ENCODE data around the gene CD300LG. TPM values are rescaled to one million over a fixed set of nuclear protein-coding genes. Genes with fewer than 3 reads are reported as not detected.

Gene CD300LG
- total and polyA plus RNA-seq, 2 donors (not counting 1 experiment from before 2014, with no cell fraction given) = not detected

- no peak overlapping the region for H3K9ac ChIP-seq (ENCODE audit: insufficient read depth, low read length)
- no peak overlapping the region for H3K27ac ChIP-seq (ENCODE audit: insufficient read depth, low read length)
- H2AFZ ChIP-seq (ENCODE audit: low read length) = peak overlapping the region; percentile 68
- peak; percentile 54 to 70 for DNase-seq (ENCODE audit: low read depth in 2 of 2)
- H3K4me2 ChIP-seq (ENCODE audit: extremely low read depth, insufficient read depth, low read length) = no peak overlapping the region
- H3K4me1 ChIP-seq (ENCODE audit: control insufficient read depth, extremely low read depth, insufficient read depth, low read length) = no peaks in the 10 kb centered on the region
- no peak overlapping the region for H3K4me3 ChIP-seq (replicated peaks in 1 of 4; ENCODE audit: control extremely low read depth in 1 of 4, insufficient read depth in 1 of 4, low read depth in 3 of 4, low read length in 4 of 4)
- no peaks in the 10 kb centered on the region for H4K20me1 ChIP-seq (ENCODE audit: control insufficient read depth, extremely low read depth, insufficient read depth, low read length)
- TF ChIP-seq, protein P1, sequence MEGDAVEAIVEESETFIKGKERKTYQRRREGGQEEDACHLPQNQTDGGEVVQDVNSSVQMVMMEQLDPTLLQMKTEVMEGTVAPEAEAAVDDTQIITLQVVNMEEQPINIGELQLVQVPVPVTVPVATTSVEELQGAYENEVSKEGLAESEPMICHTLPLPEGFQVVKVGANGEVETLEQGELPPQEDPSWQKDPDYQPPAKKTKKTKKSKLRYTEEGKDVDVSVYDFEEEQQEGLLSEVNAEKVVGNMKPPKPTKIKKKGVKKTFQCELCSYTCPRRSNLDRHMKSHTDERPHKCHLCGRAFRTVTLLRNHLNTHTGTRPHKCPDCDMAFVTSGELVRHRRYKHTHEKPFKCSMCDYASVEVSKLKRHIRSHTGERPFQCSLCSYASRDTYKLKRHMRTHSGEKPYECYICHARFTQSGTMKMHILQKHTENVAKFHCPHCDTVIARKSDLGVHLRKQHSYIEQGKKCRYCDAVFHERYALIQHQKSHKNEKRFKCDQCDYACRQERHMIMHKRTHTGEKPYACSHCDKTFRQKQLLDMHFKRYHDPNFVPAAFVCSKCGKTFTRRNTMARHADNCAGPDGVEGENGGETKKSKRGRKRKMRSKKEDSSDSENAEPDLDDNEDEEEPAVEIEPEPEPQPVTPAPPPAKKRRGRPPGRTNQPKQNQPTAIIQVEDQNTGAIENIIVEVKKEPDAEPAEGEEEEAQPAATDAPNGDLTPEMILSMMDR (conservative IDR thresholded peaks at IDR 0.05 in 1 of 2, IDR thresholded peaks at IDR 0.05 in 1 of 2; ENCODE audit: low read depth in 1 of 2, low read length in 2 of 2) = peak; percentile 98 to 99
- no peak for TF ChIP-seq EZH2 (IDR thresholded peaks at IDR 0.05; ENCODE audit: low read length, missing control alignments)
- no peaks in the 10 kb centered on the region for H3K9me3 ChIP-seq (ENCODE audit: control insufficient read depth, insufficient read depth, low read depth, low read length)
- H3K79me2 ChIP-seq (ENCODE audit: control insufficient read depth, insufficient read depth, low read length) = no peaks in the 10 kb centered on the region
- no peaks in the 10 kb centered on the region for H3K36me3 ChIP-seq (ENCODE audit: control insufficient read depth, insufficient read depth, low read length)
- H3K27me3 ChIP-seq (ENCODE audit: control insufficient read depth, insufficient read depth, low read length) = peaks cover 3% of the 10 kb centered on the region
These were observed 709 bp upstream of the CD300LG start for GRCh38 chr17:43846221-43846712.

GRCh38 chr17:43848601-43849000 is 1.6 kb downstream of the CD300LG start:
- DNase-seq (ENCODE audit: low read depth in 2 of 2) = no peak
- Histone ChIP-seq H3K36me3 (ENCODE audit: control insufficient read depth, insufficient read depth, low read length) (no peaks in the 10 kb centered on the region), H4K20me1 (ENCODE audit: control insufficient read depth, extremely low read depth, insufficient read depth, low read length) (no peaks in the 10 kb centered on the region), H3K9ac (ENCODE audit: insufficient read depth, low read length) (no peak overlapping the region), H3K4me2 (ENCODE audit: extremely low read depth, insufficient read depth, low read length) (no peak overlapping the region), H3K27ac (ENCODE audit: insufficient read depth, low read length) (no peak overlapping the region), H2AFZ (ENCODE audit: low read length) (no peak overlapping the region), H3K4me3 (replicated peaks in 1 of 4; ENCODE audit: control extremely low read depth in 1 of 4, insufficient read depth in 1 of 4, low read depth in 3 of 4, low read length in 4 of 4) (no peak overlapping the region), H3K4me1 (ENCODE audit: control insufficient read depth, extremely low read depth, insufficient read depth, low read length) (no peaks in the 10 kb centered on the region), H3K27me3 (ENCODE audit: control insufficient read depth, insufficient read depth, low read length) (peaks cover 11% of the 10 kb centered on the region), H3K79me2 (ENCODE audit: control insufficient read depth, insufficient read depth, low read length) (no peaks in the 10 kb centered on the region), H3K9me3 (ENCODE audit: control insufficient read depth, insufficient read depth, low read depth, low read length) (no peaks in the 10 kb centered on the region)
- TF ChIP-seq, protein P1 (conservative IDR thresholded peaks at IDR 0.05 in 1 of 2, IDR thresholded peaks at IDR 0.05 in 1 of 2; ENCODE audit: low read depth in 1 of 2, low read length in 2 of 2) = no peak
- TF ChIP-seq EZH2 (IDR thresholded peaks at IDR 0.05; ENCODE audit: low read length, missing control alignments) = no peak

DNA sequence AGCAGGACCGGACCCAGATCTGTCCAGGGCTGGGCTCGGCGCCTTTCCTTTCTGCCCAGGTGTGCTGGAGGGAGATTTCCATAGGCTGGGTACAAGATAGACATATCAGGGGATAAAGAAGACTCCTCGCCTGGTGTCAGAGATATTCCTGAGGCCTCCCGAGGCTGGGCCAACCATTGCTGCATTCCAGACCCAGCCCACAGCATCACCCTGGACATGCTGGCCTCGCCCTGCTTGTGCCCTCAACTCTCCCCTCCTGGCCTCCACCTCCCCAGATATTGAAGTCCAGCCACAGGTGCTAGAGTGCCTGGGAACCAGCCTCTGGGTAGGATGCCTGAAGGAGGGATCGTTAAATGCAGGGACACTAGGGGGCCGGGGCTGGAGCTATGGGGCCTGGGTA is 2.1 kb downstream of the CD300LG start:
- Histone ChIP-seq H3K9me3 (ENCODE audit: control insufficient read depth, insufficient read depth, low read depth, low read length) (no peaks in the 10 kb centered on the region), H3K4me1 (ENCODE audit: control insufficient read depth, extremely low read depth, insufficient read depth, low read length) (no peaks in the 10 kb centered on the region), H3K9ac (ENCODE audit: insufficient read depth, low read length) (no peak overlapping the region), H3K27ac (ENCODE audit: insufficient read depth, low read length) (no peak overlapping the region), H3K4me2 (ENCODE audit: extremely low read depth, insufficient read depth, low read length) (no peak overlapping the region), H3K36me3 (ENCODE audit: control insufficient read depth, insufficient read depth, low read length) (no peaks in the 10 kb centered on the region), H3K27me3 (ENCODE audit: control insufficient read depth, insufficient read depth, low read length) (peaks cover 11% of the 10 kb centered on the region), H3K79me2 (ENCODE audit: control insufficient read depth, insufficient read depth, low read length) (no peaks in the 10 kb centered on the region), H2AFZ (ENCODE audit: low read length) (no peak overlapping the region), H3K4me3 (replicated peaks in 1 of 4; ENCODE audit: control extremely low read depth in 1 of 4, insufficient read depth in 1 of 4, low read depth in 3 of 4, low read length in 4 of 4) (no peak overlapping the region), H4K20me1 (ENCODE audit: control insufficient read depth, extremely low read depth, insufficient read depth, low read length) (no peaks in the 10 kb centered on the region)
- TF ChIP-seq, protein P1 (conservative IDR thresholded peaks at IDR 0.05 in 1 of 2, IDR thresholded peaks at IDR 0.05 in 1 of 2; ENCODE audit: low read depth in 1 of 2, low read length in 2 of 2) = no peak
- TF ChIP-seq EZH2 (IDR thresholded peaks at IDR 0.05; ENCODE audit: low read length, missing control alignments) = no peak
- no peak for DNase-seq (ENCODE audit: low read depth in 2 of 2)

All from fibroblast of lung (primary cell).